Fibroblast of skin of scalp (primary cell): ENCODE data around the gene CYP26A1.
"Not testable (repeated sequence)": the region's sequence is repeated elsewhere in the genome, so short reads cannot be mapped to it uniquely, and the experiment has no call there.

Experiments used
- DNase-seq: peaks from one replicate; pipeline ENCODE4 v3.0.0-alpha.2; 2013

CYP26A1 gene

DNA sequence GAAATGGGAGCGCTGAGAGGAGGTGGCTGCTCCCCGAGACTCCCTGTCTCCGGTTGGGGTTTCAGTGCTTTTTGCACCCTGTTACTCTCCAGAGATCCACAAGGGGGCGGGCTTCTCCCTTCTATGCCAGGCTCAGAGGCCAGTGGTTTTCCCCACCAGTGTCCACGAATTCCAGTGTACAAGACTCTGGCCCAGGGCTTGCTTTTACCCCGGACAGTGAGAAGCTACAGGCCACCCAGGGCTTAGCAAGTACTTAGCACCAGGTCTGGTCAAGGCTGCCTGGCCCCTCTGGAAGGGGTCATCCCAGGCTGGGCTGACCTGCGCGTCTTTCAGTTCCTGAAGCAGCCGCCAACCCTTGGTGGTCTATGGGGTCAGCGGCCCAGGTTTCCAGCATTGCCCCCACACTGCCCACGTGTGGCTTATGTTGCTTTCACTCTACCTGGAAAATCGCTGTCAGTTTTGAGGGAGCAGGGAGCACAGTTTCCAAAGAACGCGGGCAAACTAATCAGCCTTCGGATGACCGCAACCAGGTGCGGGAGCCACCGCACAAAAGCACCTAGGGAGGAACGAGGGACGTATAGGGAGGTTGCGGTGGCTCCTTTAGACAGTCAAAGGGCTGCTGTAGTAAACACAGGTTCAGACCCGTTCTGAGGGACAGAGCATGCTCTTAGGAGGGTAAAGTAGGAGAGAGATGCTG is 6.8 kb downstream of the CYP26A1 start:
- DNase-seq: peak; percentile 73

- no peak for DNase-seq
These were observed 7.6 kb downstream of the CYP26A1 start for GRCh38 chr10:93081318-93081717.

DNA sequence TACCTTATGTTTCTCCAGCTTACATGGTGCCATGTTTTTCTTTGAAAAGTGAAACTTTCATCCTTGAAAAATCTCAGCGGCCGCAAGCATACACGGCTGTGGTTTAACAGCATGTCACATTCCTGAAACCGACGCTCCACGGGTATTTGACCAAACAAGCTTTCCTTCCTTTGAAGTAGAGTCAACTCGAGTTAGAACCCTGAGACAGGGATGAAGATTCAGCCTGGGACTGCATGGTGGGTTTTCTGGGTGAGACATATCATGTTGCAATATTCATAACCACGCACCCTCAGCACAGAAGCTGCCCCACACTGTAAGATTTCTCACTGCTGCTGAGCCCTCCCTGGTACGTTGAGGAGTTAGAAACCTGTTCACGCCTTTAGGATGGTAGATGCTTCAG is 8.1 kb downstream of the CYP26A1 start:
- peak; percentile 83 for DNase-seq

GRCh38 chr10:93083743-93084539 is 10.2 kb downstream of the CYP26A1 start:
- DNase-seq: no peak

DNA sequence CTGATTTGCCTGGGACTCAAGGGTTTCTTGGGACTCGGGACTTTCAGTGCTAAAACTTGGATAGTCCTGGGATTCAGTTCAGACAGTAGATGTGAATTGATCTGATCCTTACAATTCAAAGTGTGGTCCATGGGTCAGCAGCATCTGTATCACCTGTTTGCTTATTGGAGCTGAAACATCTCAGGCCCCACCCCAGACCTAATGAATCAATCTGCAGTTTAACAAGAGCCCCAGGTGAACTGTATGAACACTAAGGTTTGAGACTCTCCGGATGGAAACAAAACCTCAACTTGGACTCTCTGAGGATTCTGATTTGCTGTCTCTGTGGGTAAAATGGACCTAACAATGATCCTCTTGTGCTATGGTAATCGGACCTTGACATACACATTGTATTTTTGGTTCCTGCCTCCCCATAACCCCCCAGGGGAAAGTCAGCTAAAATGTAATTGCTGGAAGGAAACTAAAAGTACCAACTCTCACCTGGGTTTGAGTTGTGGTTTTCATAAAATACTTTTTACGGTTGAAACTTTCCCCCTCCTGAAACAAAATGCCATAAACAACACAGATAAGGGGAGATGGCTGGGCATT is 11.7 kb downstream of the CYP26A1 start:
- DNase-seq: no peak

GRCh38 chr10:93086289-93086688 is 12.6 kb downstream of the CYP26A1 start:
- DNase-seq: no peak

- no peak for DNase-seq
These were observed 14.2 kb downstream of the CYP26A1 start for GRCh38 chr10:93087846-93088245.

- no peak for DNase-seq
These were observed 14.8 kb downstream of the CYP26A1 start for GRCh38 chr10:93088466-93088865.

- DNase-seq: no peak
These were observed 16.9 kb downstream of the CYP26A1 start for GRCh38 chr10:93090619-93091018.

GRCh38 chr10:93091960-93092359 is 18.3 kb downstream of the CYP26A1 start:
- DNase-seq: no peak

- DNase-seq: no peak
These were observed 21.5 kb downstream of the CYP26A1 start for GRCh38 chr10:93095225-93095624.

DNA sequence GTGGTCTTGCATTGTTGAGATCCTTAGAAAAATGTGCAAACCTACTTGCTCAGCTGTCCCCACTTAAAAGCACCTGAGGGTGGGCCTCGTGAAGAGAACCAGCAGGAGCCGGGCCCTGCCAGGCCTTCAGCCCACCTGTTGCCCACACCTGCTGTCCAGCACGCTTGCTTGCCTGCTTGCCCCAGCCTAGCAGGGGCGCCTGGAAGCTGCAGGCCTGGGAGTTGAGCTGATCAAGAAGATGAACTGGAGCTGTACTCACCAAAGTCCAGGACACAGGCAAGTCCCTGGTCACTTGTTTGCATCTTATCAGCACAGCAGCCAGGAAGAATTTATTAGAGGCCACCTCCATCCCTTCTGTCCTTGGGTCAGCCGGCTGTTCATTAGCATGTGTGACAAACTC is 23.2 kb downstream of the CYP26A1 start:
- DNase-seq: no peak

DNA sequence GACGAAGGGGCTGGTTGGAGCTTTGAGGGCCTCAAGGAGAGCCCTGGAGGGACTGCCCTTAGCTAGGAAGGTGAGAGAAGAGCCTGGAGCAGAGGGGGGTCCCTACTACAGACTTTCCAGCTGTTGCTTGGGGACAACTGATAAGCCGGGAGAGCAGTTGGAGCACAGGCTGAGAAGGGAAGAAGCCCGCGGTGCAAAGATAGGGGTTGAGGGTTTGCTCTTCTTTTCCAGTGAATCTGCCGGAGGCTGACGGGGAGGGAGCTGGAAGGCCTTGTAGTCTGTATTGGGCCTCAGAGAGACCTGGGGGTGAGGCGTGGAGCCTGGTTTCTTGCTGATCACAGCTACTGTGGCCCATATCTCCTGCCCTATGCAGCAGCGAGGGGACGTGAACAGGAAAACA is 23.7 kb downstream of the CYP26A1 start:
- DNase-seq: no peak

DNA sequence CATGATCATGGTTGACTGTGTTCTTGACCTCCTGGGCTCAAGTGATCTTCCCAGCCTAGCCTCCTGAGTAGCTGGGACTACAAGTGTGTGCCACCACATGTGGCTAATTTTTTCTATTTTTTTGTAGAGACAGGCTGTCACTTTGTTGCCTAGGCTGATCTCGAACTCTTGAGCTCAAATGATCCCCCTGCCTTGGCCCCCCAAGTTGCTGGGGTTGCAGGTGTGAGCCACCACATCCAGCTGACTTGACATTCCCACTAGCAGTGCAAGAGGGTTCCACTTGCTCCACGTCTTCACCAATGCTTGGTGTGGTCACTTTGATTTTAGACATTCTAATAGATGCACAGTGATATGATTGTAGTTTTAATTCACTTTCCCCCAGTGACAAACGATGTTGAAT is 25.1 kb downstream of the CYP26A1 start:
- DNase-seq: no peak

- no peak for DNase-seq
These were observed 26.0 kb downstream of the CYP26A1 start for GRCh38 chr10:93099670-93100069.

DNA sequence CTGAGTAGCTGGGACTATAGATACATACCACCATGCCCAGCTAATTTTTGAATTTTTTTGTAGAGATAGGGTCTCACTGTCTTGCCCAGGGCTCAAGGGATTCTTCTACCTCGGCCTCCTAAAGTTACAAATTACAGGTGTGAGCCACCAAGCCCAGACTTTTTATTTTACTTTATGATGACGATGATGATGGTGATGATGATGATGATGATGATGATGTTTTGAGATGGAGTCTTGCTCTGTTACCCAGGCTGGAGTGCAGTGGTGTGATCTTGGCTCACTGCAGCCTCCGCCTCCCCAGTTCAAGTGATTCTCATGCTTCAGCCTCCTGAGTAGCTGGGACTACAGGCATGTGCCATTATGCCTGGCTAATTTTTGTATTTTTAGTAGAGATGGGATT is 27.5 kb downstream of the CYP26A1 start:
- not testable (repeated sequence) for DNase-seq

DNA sequence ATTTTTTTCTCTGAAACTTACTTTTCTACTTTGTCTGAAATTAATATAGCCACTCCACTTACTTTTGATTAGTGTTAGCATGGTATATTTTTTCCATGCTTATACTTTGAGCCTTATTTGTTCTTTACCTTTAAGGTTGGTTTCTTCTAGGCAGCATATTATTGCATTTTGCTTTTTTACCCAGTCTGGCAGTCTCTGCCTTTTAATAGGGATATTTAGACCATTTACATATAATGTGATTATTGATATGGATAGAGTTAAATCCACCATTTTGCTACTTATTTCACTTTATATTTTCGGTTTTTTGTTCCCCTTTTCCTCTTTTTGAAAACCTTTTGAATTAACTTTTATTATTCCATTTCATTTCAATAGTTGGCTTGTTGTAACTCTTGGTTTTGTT is 30.3 kb downstream of the CYP26A1 start:
- DNase-seq: no peak

GRCh38 chr10:93106631-93107072 is 33.0 kb downstream of the CYP26A1 start:
- DNase-seq: peak; percentile 93

DNA sequence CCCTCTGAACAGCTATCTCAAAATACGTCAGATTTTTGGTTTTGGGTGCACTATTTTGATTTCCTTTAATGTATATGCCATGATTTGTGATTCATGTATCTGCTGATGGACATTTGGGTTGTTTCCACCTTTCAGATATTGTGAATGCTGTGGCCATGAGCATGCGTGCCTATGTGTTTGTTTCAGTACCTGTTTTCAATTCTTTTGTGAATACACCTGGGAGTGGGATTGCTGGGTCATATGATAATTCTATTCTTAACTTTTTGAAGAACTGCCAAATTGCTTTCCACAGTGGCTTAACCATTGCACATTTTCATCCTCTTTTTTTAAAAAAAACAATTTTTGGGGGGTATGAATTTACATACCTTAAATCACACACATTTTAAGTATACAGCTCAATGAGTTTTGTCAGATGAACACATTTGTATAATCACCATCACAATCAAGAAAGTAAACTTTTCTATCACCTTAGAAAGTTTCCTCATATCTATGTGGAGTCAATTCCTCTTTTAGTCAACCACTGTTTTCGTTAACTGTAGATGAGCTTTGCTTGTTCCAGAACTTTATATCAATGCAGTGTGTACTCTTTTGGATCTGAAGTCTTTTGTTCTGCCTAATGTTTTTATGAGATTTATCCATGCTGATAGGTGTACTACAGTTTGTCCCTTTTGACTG is 36.9 kb downstream of the CYP26A1 start:
- no peak for DNase-seq

DNA sequence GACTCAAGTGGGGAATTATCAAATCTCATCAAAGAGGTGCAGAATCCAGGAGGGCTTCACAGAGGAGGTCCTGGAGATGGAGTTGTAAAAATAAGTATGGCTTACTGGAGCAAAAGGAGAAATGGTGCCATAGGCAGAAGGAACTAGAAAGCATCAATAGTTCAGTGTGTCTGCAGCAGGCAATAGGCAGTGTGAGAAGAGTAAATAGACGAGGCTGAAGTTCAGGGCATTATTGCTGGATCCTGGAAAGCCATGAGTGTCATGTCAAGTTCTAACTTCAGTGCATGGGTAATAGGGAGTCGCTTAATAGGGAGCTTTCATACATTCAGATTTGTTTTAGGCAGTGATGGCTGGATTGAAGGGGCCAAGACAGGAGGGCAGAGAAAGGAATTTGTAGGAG is 39.3 kb downstream of the CYP26A1 start:
- no peak for DNase-seq

- peak; percentile 57 for DNase-seq
These were observed 42.1 kb downstream of the CYP26A1 start for GRCh38 chr10:93115661-93116383.

- DNase-seq: no peak
These were observed 47.6 kb downstream of the CYP26A1 start for GRCh38 chr10:93121311-93121710.
